ENCODE results near the gene MBTPS1. TPM values are rescaled to one million over a fixed set of nuclear protein-coding genes. Genes with fewer than 3 reads are reported as not detected.

Gene MBTPS1
- total and polyA plus RNA-seq, 9 of the 15 experiments (the other 6 are each of a cell fraction or from before 2014, with no cell fraction given): 2.8 to 57.6 (median 43.8) TPM

DNA sequence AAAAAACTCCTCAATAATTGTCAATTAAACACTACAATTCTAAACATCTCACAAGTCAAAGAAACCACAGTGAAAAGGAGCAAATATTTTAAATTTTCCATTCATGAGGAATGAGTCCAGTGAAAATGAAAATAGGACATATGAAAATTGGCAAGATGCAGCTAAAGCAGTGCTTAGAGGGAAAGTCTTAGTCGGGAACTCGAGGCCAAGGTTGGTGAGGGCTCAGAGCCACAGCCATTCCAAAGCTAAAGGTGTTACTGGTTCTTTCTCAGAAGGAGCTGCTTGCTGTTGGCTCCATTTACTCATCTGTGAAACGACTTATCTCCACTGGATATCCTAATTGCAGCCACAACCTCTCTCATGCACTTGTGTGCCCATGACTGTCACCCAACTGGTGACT is 80.6 kb downstream of the MBTPS1 start (continued):
- TF ChIP-seq, protein P1, sequence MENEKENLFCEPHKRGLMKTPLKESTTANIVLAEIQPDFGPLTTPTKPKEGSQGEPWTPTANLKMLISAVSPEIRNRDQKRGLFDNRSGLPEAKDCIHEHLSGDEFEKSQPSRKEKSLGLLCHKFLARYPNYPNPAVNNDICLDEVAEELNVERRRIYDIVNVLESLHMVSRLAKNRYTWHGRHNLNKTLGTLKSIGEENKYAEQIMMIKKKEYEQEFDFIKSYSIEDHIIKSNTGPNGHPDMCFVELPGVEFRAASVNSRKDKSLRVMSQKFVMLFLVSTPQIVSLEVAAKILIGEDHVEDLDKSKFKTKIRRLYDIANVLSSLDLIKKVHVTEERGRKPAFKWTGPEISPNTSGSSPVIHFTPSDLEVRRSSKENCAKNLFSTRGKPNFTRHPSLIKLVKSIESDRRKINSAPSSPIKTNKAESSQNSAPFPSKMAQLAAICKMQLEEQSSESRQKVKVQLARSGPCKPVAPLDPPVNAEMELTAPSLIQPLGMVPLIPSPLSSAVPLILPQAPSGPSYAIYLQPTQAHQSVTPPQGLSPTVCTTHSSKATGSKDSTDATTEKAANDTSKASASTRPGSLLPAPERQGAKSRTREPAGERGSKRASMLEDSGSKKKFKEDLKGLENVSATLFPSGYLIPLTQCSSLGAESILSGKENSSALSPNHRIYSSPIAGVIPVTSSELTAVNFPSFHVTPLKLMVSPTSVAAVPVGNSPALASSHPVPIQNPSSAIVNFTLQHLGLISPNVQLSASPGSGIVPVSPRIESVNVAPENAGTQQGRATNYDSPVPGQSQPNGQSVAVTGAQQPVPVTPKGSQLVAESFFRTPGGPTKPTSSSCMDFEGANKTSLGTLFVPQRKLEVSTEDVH (IDR thresholded peaks at IDR 0.05; ENCODE audit: low read depth, partially characterized antibody): no peak
- TF ChIP-seq CAMTA2 (CRISPR knock-in tag; conservative IDR thresholded peaks at IDR 0.05) (no peak), PCBP2 (IDR thresholded peaks at IDR 0.05; ENCODE audit: low read depth, low read length, poor library complexity, severe bottlenecking) (no peak), SREBF1 (IDR thresholded peaks at IDR 0.05; ENCODE audit: borderline replicate concordance, low read depth, low read length) (no peak), CBFA2T2 (conservative IDR thresholded peaks at IDR 0.05) (no peak), PHTF2 (CRISPR knock-in tag; IDR thresholded peaks at IDR 0.05) (no peak)
- TF ChIP-seq, protein P2, sequence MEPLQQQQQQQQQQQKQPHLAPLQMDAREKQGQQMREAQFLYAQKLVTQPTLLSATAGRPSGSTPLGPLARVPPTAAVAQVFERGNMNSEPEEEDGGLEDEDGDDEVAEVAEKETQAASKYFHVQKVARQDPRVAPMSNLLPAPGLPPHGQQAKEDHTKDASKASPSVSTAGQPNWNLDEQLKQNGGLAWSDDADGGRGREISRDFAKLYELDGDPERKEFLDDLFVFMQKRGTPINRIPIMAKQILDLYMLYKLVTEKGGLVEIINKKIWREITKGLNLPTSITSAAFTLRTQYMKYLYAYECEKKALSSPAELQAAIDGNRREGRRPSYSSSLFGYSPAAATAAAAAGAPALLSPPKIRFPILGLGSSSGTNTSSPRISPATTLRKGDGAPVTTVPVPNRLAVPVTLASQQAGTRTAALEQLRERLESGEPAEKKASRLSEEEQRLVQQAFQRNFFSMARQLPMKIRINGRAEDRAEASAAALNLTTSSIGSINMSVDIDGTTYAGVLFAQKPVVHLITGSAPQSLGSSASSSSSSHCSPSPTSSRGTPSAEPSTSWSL (CRISPR knock-in tag; IDR thresholded peaks at IDR 0.05; ENCODE audit: borderline replicate concordance): no peak
- TF ChIP-seq, protein P3, sequence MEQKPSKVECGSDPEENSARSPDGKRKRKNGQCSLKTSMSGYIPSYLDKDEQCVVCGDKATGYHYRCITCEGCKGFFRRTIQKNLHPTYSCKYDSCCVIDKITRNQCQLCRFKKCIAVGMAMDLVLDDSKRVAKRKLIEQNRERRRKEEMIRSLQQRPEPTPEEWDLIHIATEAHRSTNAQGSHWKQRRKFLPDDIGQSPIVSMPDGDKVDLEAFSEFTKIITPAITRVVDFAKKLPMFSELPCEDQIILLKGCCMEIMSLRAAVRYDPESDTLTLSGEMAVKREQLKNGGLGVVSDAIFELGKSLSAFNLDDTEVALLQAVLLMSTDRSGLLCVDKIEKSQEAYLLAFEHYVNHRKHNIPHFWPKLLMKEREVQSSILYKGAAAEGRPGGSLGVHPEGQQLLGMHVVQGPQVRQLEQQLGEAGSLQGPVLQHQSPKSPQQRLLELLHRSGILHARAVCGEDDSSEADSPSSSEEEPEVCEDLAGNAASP (IDR thresholded peaks at IDR 0.05): no peak
